ENCODE data around the gene MOB2. TPM values are rescaled to one million over a fixed set of nuclear protein-coding genes. Genes with fewer than 3 reads are reported as not detected.
A peak's percentile ranks its signal among the peaks of the same experiment; 100 is the strongest.
"Not testable (repeated sequence)": the region's sequence is repeated elsewhere in the genome, so short reads cannot be mapped to it uniquely, and the experiment has no call there.

Gene MOB2
- total RNA-seq, 1 experiment from 2014 or later = 21.3 TPM

- DNase-seq (ENCODE audit: low read depth) = no peak
Measured at GRCh38 chr11:1518301-1518700, 31.7 kb upstream of the MOB2 start.

DNA sequence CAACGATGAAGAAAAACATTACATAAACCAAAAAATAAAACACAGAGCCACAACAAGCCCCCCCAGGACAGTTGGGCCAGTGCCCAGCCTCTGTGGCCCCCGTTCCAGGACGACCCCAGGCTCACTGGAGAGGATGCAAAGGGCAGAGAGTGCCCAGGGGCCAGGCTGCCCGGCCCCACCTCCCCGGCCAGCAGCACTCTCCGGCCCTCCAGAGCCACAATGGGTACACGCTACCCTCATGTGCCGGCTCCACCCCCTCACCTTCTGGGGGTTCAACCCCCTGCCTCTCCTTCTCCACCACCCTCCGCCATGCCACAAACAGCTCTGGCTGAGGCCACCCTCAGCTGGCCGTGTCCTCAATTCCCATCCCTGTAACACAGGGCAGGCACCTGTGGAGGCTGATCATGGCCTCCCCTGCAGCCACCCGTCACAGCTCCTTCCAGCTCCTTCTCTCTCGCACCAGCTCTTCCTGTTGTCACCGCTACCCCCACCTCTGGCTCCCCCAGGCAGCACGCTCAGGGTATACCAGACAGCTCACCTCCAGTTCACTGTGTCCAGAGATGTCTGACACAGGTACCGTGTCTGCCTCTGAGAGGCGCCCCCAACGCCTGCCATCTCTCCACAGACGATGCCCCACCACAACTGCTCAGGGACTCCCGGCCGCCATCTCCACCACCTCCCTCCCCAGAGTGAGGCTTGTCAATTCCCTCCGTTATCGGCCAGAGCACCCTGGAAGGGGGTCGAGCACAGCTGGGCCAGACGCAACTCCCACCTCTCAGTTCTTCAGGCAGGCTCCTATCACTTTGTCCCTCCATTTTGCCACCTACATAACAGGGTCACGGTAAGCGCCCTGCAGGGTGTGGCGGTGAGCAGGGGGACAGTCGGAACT lies 30.8 kb upstream of the MOB2 start:
- no peak for DNase-seq (ENCODE audit: low read depth)

DNA sequence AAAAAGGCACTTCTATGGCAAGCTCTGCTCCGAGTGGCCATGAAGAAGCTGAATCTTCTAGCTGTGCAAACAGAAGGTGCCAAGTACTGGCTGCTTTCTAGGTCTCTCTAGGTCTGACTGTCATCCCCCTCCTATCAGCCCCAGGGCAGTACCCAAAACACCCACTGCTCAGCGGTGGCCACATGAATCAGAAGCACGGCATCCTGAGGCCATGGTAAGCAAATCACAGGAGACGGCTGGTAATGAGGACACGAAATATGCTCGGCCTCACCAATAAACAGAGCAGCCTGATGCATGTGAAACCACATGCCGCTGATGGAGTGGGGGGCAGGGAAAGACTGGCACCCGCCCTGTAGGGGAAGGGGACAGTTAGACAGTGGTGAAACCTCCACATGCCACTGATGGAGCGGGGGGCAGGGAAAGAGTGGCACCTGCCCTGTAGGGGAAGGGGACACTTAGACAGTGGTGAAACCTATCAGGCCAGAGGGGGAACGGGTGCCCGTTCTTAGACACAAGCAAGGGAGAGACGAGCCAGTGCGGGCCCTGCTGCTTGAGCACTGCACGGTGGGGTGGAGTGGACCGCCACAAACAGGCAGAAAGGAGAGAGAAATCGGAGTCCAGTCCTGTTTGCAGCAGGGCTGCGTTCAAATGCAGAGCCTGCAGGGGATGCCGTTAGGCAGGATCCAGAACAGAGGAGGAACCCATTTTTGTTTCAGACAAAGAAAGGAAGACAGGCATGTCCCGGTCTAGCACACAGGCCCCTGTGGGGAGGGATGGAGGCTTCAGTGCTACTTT lies 29.9 kb upstream of the MOB2 start:
- peak; percentile 95 for DNase-seq (ENCODE audit: low read depth)

DNA sequence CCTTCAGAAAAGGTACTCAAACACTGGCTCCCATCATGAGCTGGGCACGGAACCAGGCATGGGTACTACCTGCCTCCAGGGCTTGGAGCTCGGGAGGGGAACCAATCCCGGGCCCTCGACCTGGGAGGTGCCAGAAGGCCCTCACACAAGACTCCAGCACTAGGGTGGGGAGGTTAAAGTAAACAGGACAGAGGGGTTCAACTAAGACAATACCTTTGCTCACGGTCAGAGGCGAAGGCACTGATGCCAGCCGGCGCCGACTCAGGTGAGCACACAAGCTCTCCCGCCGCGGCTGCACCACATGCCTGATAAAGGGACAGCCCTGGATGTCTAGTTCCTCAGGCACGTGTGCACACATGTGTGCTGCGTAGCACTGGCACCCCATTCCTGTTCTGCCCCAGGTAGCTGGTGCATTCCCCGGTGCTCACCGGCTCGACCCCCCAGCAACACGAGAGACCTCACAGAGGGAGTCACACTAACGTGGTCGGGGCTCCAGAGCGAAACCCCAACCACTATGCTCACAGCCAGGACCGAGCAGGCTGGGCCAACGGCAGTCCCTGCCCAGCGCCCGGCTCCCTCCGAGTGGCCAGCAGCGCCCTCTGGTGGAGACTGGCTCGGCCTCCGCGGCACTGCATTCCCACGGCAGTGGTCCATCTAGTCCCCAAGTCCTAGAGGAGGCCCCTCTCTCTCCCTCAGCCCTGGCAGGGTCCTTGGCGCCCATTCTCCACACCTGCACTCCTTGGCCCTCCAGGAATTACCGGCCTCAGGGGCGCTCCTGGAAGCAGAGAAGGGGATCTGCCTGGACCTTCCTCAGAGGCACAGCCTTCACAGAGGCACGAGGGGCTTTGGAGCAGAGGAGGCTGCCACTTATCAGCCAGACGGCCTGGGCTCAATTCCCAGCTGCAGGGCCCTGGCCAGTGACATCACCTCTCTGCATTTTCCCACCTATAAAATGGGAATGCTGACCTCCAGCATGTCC lies 28.8 kb upstream of the MOB2 start:
- DNase-seq (ENCODE audit: low read depth) = peak; percentile 57

DNA sequence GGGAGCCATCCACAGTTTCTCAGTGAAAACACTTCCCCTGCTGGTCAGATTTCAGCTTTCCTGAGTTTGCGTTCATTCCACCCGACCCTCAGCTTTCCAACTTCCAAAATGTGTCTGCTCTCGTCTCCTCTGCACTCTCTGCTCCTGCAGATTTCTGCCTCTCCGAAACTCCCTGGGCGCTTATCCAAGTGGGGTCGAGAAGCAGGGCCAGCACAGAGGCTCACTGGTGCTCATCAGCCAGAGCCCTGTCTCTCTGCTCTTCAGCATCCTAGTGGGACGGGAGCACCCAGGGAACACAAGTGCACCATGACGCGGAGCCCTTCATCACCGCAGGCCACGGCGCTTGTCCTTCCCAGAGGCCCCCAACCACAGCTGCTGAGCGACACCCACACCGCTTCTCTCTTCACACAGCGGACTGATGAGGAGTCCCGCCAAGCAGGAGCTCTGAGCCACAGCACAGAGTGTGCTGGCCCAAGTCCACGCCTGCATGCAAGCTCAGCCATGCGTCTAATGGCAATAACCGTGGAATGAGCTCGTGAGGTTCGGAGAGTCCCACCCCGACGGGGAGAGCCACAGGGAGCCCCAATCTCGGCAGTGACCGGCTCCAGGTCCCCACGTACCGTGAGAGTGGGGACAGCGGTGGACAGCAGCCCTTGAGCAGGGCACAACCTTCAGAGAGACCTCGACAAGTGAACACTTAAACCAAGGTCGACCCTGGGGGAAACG lies 27.9 kb upstream of the MOB2 start:
- no peak for DNase-seq (ENCODE audit: low read depth)

GRCh38 chr11:1513326-1514296 lies 27.0 kb upstream of the MOB2 start:
- no peak for DNase-seq (ENCODE audit: low read depth)

DNA sequence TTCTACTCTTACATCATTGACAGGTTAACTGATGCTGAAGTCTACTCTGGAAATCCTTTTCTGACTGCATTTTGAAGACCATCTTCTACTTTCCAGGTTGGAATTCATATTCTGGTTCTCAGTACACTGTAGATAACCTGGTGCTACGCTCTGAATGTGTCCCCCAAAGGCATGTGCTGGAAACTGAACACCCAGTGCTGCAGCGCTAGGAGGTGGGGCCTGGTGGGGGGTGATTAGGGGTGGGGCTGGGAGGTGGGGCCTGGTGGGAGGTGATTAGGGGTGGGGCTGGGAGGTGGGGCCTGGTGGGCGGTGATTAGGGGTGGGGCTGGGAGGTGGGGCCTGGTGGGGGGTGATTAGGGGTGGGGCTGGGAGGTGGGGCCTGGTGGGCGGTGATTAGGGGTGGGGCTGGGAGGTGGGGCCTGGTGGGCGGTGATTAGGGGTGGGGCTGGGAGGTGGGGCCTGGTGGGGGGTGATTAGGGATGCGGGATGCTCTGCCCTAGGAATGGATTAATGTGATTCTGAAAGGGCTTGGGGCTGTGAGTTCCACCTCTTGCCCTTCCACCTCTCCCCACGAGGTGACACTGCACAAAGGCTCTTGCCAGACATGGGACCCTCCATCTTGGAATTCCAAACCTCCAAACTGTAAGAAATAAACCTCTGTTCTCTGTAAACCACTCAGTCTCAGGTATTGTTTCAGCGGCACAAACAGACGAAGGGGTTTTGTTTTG lies 26.1 kb upstream of the MOB2 start:
- DNase-seq (ENCODE audit: low read depth) = not testable (repeated sequence)

DNA sequence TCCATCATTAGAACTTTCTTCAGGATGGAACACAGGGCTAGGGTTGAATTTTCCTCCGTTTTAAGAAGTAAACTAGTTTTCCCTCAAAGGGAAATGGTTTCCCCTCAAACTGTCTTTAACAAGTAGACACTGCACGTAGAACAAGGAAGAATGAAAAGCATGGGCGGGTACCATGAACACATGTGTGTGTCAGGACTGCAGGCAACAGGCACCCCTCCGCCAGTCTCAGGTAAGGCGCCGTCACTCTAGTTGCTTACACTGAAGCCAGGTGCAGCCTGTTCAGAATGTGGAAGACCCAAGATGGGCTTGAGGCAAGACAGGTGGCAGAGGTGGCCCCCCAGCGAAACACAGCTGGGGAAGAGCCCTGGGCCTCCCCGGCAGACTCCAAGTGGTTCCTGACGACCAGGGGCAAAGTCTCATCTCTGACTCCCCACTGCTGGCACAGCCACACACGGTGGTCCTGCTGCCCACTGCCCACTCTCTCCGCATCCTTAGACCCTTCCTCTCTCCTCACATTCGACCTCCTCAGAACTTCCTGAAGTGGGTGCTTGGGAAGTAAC lies 25.4 kb upstream of the MOB2 start:
- DNase-seq (ENCODE audit: low read depth) = no peak

GRCh38 chr11:1510928-1511327 lies 24.3 kb upstream of the MOB2 start:
- peak; percentile 18 for DNase-seq (ENCODE audit: low read depth)

GRCh38 chr11:1510351-1510750 lies 23.8 kb upstream of the MOB2 start:
- DNase-seq (ENCODE audit: low read depth) = not testable (repeated sequence)

GRCh38 chr11:1509626-1510255 lies 23.2 kb upstream of the MOB2 start:
- no peak for DNase-seq (ENCODE audit: low read depth)

GRCh38 chr11:1508986-1509385 lies 22.4 kb upstream of the MOB2 start:
- no peak for DNase-seq (ENCODE audit: low read depth)

DNA sequence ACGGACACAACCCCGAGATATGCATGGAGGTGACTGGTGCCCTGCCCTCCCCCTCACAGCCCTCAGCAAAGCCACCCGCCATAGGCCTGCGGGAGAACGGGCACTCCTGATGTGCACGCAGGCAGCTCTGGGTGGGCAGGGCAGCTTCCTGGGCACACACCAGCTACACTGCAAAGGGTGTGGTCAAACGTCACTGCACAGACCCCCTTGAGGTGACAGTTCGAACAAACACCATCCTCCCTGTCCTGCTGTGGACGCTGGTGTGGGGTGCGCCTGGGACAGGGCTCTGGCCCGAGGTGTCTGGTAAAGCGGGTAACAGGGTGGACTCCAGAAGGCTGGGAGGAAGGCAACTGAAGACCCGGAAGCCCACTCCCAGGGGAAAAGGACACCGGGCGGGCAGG lies 21.9 kb upstream of the MOB2 start:
- no peak for DNase-seq (ENCODE audit: low read depth)

GRCh38 chr11:1507381-1508140 lies 21.0 kb upstream of the MOB2 start:
- no peak for DNase-seq (ENCODE audit: low read depth)

- DNase-seq (ENCODE audit: low read depth) = no peak
Measured at GRCh38 chr11:1506981-1507380, 20.4 kb upstream of the MOB2 start.

- no peak for DNase-seq (ENCODE audit: low read depth)
Measured at GRCh38 chr11:1505480-1505879, 18.9 kb upstream of the MOB2 start.

DNA sequence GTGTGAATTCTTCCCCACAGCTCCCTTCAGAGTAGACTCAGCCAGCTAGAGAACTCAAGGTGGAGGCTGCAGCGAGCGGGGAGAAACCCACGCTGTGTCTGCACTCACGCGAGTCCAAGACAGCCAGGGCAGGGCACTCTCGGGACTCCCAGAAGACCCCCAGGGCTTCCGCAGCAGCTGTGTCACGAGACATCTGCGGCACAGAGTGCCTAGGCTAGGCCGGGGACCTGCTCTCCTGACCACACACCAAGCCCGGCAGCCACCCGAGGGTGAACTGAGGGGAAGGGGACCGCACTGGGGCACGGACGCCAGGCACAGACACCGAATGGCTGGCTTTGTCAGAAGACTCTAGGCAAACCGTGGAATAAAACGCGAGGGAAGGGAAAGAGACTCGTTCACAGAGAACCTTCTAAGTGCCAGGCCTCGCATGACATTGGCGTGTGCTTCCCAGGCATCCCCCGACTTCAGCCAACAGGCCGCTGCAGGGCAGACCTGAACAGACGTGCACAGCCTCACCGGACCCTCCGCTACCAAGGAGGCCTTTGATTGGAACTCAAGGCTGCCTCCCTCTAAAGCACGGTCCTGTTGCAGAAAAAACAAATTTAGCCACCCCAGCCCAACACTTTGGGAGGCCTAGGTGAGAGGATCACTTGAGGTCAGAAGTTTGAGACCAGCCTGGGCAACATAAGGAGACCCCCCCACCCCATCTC lies 18.2 kb upstream of the MOB2 start:
- DNase-seq (ENCODE audit: low read depth) = no peak

Data from M059J (cell line).